SK-N-SH (cell line): ENCODE results near the gene GPR25.

Experiments
- CTCF ChIP-seq: fragments of 200-600 bp; sonication (generic); IDR thresholded peaks from 2 replicates; pipeline ENCODE4 v1.6.1; 2017; ENCODE audit warnings: antibody characterized with exemption, mild to moderate bottlenecking, moderate library complexity
- MXI1 ChIP-seq: IDR thresholded peaks from 2 replicates; pipeline ENCODE4 v1.6.1; 2012; ENCODE audit warnings: mild to moderate bottlenecking, low read depth, low read length, improper control_type of control experiment
- NFIC ChIP-seq: IDR thresholded peaks from 2 replicates; pipeline ENCODE4 v1.4.0; 2012; ENCODE audit warnings: borderline replicate concordance
- NRF1 ChIP-seq: IDR thresholded peaks from 2 replicates; pipeline ENCODE4 v1.6.1; 2012; ENCODE audit warnings: low read depth, mild to moderate bottlenecking, low read length
- POLR2AphosphoS5 ChIP-seq: IDR thresholded peaks from 2 replicates; pipeline ENCODE4 v1.6.1; 2012; ENCODE audit warnings: low read depth, low read length
- RCOR1 ChIP-seq: fragments of 150-350 bp; IDR thresholded peaks from 2 replicates; pipeline ENCODE4 v1.6.1; 2017; ENCODE audit warnings: antibody characterized with exemption, low read length
- REST ChIP-seq: IDR thresholded peaks from 2 replicates; pipeline ENCODE4 v1.6.1; 2012; ENCODE audit warnings: mild to moderate bottlenecking, low read depth, low read length, moderate library complexity
- RFX5 ChIP-seq: IDR thresholded peaks from 2 replicates; pipeline ENCODE4 v1.6.1; 2012; ENCODE audit warnings: mild to moderate bottlenecking, improper control_type of control experiment, low read length
- TEAD4 ChIP-seq: IDR thresholded peaks from 2 replicates; pipeline ENCODE4 v1.4.0; 2012; ENCODE audit warnings: mild to moderate bottlenecking, borderline replicate concordance; ENCODE audit not compliant: insufficient read depth
- TF ChIP-seq, protein P1 (sequence below): IDR thresholded peaks from 2 replicates; pipeline ENCODE4 v1.4.0; 2012; ENCODE audit warnings: low read depth, borderline replicate concordance

DNA sequence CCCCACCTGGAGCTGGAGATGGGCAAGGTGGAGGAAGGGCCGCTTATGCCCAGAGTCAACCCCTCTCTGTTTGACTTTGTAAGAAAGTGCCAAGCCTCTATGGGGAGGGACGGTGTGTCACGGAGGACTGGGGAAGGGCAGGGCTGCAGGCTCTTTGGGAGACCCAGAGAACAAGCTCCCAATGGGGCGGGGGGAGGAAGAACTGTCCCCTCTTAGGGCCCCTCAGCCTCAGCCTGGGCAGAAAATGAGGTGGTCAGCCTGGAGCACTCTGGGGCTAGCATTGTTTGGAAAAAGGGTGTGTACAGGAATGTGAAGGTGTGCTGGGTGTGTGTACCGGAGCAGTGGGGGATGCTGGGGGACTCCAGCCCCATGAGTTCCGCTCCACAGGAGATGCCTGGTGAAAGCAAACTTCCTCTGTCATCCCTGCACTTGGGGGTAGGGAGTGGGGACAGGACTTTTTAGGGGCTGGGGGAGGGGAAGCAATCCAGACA is 20.7 kb downstream of the GPR25 start:
- TF ChIP-seq POLR2AphosphoS5: no peak
- TF ChIP-seq CTCF: no peak
- no peak for TF ChIP-seq NFIC
- TF ChIP-seq REST: no peak
- TF ChIP-seq NRF1: no peak
- no peak for TF ChIP-seq RCOR1
- TF ChIP-seq RFX5: no peak
- no peak for TF ChIP-seq TEAD4
- TF ChIP-seq, protein P1, sequence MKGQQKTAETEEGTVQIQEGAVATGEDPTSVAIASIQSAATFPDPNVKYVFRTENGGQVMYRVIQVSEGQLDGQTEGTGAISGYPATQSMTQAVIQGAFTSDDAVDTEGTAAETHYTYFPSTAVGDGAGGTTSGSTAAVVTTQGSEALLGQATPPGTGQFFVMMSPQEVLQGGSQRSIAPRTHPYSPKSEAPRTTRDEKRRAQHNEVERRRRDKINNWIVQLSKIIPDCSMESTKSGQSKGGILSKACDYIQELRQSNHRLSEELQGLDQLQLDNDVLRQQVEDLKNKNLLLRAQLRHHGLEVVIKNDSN: no peak
- TF ChIP-seq MXI1: no peak
